ENCODE data around the gene CILP2.

The CILP2 gene

GRCh38 chr19:19563348-19563848, 25.3 kb downstream of the CILP2 start:
- Histone ChIP-seq H3K4me1 (ENCODE audit: control insufficient read depth, low read length) (no peaks in the 10 kb centered on the region), H3F3A (ENCODE audit: control insufficient read depth, insufficient read depth) (no peaks in the 10 kb centered on the region), H3K9me3 (ENCODE audit: control insufficient read depth, insufficient read depth, low read length) (no peaks in the 10 kb centered on the region), H3K79me2 (ENCODE audit: control insufficient read depth, low read length) (no peaks in the 10 kb centered on the region), H3K36me3 (ENCODE audit: control insufficient read depth, low read length) (no peaks in the 10 kb centered on the region; the same call in 1 of the 2 replicates), H4K20me1 (ENCODE audit: control insufficient read depth, insufficient read depth, low read depth, low read length) (no peaks in the 10 kb centered on the region), H3K27me3 (ENCODE audit: control insufficient read depth, low read length) (no peaks in the 10 kb centered on the region), H3K9me2 (replicated peaks; ENCODE audit: control insufficient read depth, low read length) (no peaks in the 10 kb centered on the region), H3K27ac (ENCODE audit: low read depth, low read length) (no peak overlapping the region), H3K4me3 (ENCODE audit: low read length) (no peak overlapping the region), H3K4me2 (ENCODE audit: low read length) (no peak overlapping the region)
- TF ChIP-seq, protein P1, sequence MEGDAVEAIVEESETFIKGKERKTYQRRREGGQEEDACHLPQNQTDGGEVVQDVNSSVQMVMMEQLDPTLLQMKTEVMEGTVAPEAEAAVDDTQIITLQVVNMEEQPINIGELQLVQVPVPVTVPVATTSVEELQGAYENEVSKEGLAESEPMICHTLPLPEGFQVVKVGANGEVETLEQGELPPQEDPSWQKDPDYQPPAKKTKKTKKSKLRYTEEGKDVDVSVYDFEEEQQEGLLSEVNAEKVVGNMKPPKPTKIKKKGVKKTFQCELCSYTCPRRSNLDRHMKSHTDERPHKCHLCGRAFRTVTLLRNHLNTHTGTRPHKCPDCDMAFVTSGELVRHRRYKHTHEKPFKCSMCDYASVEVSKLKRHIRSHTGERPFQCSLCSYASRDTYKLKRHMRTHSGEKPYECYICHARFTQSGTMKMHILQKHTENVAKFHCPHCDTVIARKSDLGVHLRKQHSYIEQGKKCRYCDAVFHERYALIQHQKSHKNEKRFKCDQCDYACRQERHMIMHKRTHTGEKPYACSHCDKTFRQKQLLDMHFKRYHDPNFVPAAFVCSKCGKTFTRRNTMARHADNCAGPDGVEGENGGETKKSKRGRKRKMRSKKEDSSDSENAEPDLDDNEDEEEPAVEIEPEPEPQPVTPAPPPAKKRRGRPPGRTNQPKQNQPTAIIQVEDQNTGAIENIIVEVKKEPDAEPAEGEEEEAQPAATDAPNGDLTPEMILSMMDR (IDR thresholded peaks at IDR 0.05; ENCODE audit: low read depth, low read length, poor library complexity, severe bottlenecking): no peak
- no peak for TF ChIP-seq EZH2phosphoT487 (IDR thresholded peaks at IDR 0.05; ENCODE audit: borderline replicate concordance, low read length)

DNA sequence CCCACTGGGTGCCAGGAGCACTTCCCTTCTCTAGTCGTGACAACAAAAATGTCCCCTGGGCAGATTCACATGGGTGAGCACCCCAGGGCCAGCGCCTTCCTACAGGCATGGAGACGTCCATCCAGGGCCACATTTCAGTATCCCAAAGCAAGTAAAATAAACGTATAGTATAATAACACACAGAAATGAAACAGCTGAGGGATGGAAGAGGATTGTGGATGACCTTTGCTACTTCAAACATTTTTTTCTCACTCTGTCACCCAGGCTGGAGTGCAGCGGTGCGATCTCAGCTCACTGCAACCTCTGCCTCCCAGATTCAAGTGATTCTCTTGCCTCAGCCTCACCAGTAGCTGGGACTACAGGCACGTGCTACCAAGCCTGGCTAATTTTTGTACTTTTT, 28.2 kb downstream of the CILP2 start:
- Histone ChIP-seq H3K4me2 (ENCODE audit: low read length) (no peak overlapping the region), H3K4me1 (ENCODE audit: control insufficient read depth, low read length) (no peaks in the 10 kb centered on the region), H3K4me3 (ENCODE audit: low read length) (no peak overlapping the region), H3K9me2 (replicated peaks; ENCODE audit: control insufficient read depth, low read length) (no peaks in the 10 kb centered on the region), H3K79me2 (ENCODE audit: control insufficient read depth, low read length) (no peaks in the 10 kb centered on the region), H3K27ac (ENCODE audit: low read depth, low read length) (no peak overlapping the region), H3K36me3 (ENCODE audit: control insufficient read depth, low read length) (no peaks in the 10 kb centered on the region; the same call in 1 of the 2 replicates), H3K27me3 (ENCODE audit: control insufficient read depth, low read length) (no peaks in the 10 kb centered on the region), H3K9me3 (ENCODE audit: control insufficient read depth, insufficient read depth, low read length) (no peaks in the 10 kb centered on the region), H3F3A (ENCODE audit: control insufficient read depth, insufficient read depth) (no peaks in the 10 kb centered on the region), H4K20me1 (ENCODE audit: control insufficient read depth, insufficient read depth, low read depth, low read length) (no peaks in the 10 kb centered on the region)
- TF ChIP-seq EZH2phosphoT487 (IDR thresholded peaks at IDR 0.05; ENCODE audit: borderline replicate concordance, low read length): no peak
- TF ChIP-seq, protein P1 (IDR thresholded peaks at IDR 0.05; ENCODE audit: low read depth, low read length, poor library complexity, severe bottlenecking): no peak

DNA sequence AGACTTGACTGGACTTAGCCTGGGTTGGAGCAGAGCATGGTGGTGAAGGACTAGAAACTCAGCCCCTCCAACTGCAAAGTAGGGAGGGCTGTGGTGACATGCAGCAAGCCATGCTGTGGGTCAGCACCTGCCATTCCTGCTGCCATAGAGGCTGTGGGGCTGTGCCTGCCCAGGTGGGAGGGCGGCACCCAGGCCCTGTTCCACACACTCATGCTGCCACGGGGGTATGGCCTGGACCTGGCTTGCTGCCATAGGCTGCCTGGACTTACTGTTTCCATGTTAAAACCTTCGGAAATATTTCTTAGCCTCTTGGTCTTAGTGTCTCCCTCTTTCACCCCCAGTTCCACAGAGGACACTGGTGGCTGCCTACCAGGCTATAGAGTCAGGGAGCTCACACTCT, 29.3 kb downstream of the CILP2 start:
- H3K9me3 ChIP-seq (ENCODE audit: control insufficient read depth, insufficient read depth, low read length): no peaks in the 10 kb centered on the region
- no peak overlapping the region for H3K4me2 ChIP-seq (ENCODE audit: low read length)
- no peaks in the 10 kb centered on the region for H3K27me3 ChIP-seq (ENCODE audit: control insufficient read depth, low read length)
- no peaks in the 10 kb centered on the region for H4K20me1 ChIP-seq (ENCODE audit: control insufficient read depth, insufficient read depth, low read depth, low read length)
- H3K79me2 ChIP-seq (ENCODE audit: control insufficient read depth, low read length): no peaks in the 10 kb centered on the region
- no peaks in the 10 kb centered on the region for H3K4me1 ChIP-seq (ENCODE audit: control insufficient read depth, low read length)
- no peak overlapping the region for H3K4me3 ChIP-seq (ENCODE audit: low read length)
- H3K36me3 ChIP-seq (ENCODE audit: control insufficient read depth, low read length): no peaks in the 10 kb centered on the region; the same call in 1 of the 2 replicates
- no peaks in the 10 kb centered on the region for H3F3A ChIP-seq (ENCODE audit: control insufficient read depth, insufficient read depth)
- no peak overlapping the region for H3K27ac ChIP-seq (ENCODE audit: low read depth, low read length)
- no peak for TF ChIP-seq EZH2phosphoT487 (IDR thresholded peaks at IDR 0.05; ENCODE audit: borderline replicate concordance, low read length)
- no peaks in the 10 kb centered on the region for H3K9me2 ChIP-seq (replicated peaks; ENCODE audit: control insufficient read depth, low read length)

DNA sequence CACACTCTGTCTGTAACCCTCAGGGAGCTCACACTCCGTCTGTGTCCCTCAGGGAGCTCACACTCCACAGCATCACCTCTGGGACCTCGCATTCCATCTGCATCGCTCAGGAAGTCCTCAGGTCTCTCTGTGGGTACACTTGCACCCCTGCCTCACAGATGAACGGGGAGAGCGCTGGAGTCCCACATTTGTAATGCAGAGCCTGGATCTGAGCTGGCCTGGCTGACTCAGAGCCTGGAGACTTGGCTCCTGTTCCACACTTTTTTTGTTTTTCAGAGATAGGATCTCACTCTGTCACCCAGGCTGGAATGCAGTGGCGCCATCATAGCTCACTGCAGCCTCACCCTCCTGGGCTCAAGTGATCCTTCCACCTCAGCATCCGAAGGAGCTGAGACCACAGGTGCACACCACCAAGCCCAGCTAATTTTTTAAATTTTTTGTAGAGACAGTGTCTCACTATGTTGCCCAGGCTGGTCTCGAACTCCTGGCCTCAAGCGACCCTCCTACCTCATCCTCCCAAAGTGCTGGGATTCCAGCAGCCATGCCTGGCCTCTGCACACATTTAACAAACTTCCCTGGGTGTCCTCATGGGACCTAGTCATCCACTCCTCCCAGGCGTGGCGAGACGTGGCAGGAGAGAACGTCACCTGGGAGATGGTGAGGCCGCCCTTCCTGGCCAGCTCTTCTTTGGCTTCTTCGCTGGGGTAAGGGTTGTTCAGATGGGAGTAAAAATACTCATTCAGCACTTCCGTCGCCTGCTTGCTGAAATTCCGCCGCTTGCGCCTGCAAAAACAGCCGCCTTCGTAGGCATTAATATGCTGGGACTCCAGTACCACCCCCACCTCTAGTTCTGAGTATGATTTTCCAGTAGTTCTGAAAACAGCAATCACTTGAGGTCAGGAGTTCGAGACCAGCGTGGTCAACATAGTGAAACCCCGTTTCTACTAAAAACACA, 31.0 kb downstream of the CILP2 start:
- Histone ChIP-seq H3K4me3 (ENCODE audit: low read length) (no peak overlapping the region), H3K4me1 (ENCODE audit: control insufficient read depth, low read length) (no peaks in the 10 kb centered on the region), H3K27ac (ENCODE audit: low read depth, low read length) (no peak overlapping the region), H3F3A (ENCODE audit: control insufficient read depth, insufficient read depth) (no peaks in the 10 kb centered on the region), H3K9me3 (ENCODE audit: control insufficient read depth, insufficient read depth, low read length) (no peaks in the 10 kb centered on the region), H3K9me2 (replicated peaks; ENCODE audit: control insufficient read depth, low read length) (no peaks in the 10 kb centered on the region), H4K20me1 (ENCODE audit: control insufficient read depth, insufficient read depth, low read depth, low read length) (no peaks in the 10 kb centered on the region), H3K79me2 (ENCODE audit: control insufficient read depth, low read length) (no peaks in the 10 kb centered on the region), H3K4me2 (ENCODE audit: low read length) (no peak overlapping the region), H3K27me3 (ENCODE audit: control insufficient read depth, low read length) (no peaks in the 10 kb centered on the region), H3K36me3 (ENCODE audit: control insufficient read depth, low read length) (no peaks in the 10 kb centered on the region; the same call in 1 of the 2 replicates)
- TF ChIP-seq, protein P1 (IDR thresholded peaks at IDR 0.05; ENCODE audit: low read depth, low read length, poor library complexity, severe bottlenecking): no peak
- no peak for TF ChIP-seq EZH2phosphoT487 (IDR thresholded peaks at IDR 0.05; ENCODE audit: borderline replicate concordance, low read length)

Measured in DOHH2 (cell line).